H54 (cell line): ENCODE measurements around the gene PSMB5.
A peak's percentile ranks its signal among the peaks of the same experiment; 100 is the strongest.

ENCODE experiments used
- DNase-seq: peaks from one replicate; pipeline ENCODE4 v3.0.0; 2011; ENCODE audit warnings: low spot score, mixed read lengths; ENCODE audit not compliant: insufficient read length
- FAIRE-seq: peaks from 3 replicates; lab custom pipeline; 2011; peaks lifted over from hg19 to GRCh38; lab: Jason Lieb, UNC
- POLR2A ChIP-seq: IDR thresholded peaks from 2 replicates; pipeline ENCODE4 v1.6.1; 2011; ENCODE audit warnings: low read depth, mild to moderate bottlenecking, low read length

Gene PSMB5

DNA sequence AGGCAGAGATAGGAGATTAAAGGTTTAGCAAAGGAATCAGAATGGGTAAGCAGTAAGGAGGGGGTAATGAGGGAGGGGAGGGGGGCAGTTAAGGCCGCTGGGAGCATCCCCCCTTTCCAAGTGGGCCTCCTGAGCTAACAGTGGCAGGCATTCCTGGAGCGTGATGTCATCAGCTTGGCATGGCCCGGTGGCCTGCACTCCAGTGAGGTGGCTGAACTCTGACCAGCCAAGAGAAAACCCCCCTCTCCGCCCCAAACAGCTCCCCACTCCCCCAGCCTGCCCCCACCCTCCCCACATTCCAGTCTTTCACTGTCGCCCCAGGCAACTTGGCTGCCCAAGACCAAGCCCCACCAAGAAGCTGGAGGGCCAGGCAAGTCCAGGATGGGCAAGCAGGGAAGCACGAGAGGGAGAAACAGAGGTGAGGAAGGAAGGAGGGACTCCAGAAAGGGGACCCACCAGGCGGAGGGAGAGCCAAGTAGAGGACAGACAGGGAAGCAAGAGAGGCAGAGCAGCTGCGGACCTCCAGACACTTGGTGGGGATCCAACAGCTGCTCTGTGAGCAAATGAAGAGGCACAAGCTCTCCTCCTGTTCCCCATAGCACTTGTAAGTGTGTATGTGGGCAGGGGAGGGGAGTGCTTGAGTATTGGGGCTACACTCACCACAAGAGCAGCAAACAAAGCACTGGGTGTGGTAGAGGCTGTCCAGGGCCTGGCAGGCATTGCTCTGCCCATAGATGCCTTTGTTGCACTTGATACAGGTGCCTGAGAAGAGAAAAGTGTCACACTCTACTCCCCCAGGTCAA, 56.8 kb downstream of the PSMB5 start:
- FAIRE-seq (no peak), DNase-seq (peak; percentile 83)
- TF ChIP-seq POLR2A = no peak

GRCh38 chr14:22977434-22977683, 57.3 kb downstream of the PSMB5 start:
- no peak for FAIRE-seq
- no peak for TF ChIP-seq POLR2A
- no peak for DNase-seq

- no peak for DNase-seq
- FAIRE-seq = no peak
- no peak for TF ChIP-seq POLR2A
Measured at GRCh38 chr14:22976620-22977433, 57.9 kb downstream of the PSMB5 start.
